Heart right ventricle (tissue), 16 donors: ENCODE measurements around the gene YARS2. TPM values are rescaled to one million over a fixed set of nuclear protein-coding genes. Genes with fewer than 3 reads are reported as not detected.
"Not testable (repeated sequence)": the region's sequence is repeated elsewhere in the genome, so short reads cannot be mapped to it uniquely, and the experiment has no call there.

Experiments
- ATAC-seq, 8 donors: fragments of 200-7000 bp; cut with Tn5 transposase; one replicate each; pipeline ENCODE4 v1.9.1; 2020; ENCODE audit warnings: mild to moderate bottlenecking in 8 of 8, moderate library complexity in 8 of 8, moderate number of reproducible peaks in 1 of 8
- DNase-seq, 2 donors: peaks; one replicate each; pipeline ENCODE4 v3.0.0-alpha.2; 2020
- H3K27ac ChIP-seq, 10 donors: fragments of 200-600 bp; sonication (generic) in 2 of 10; one replicate each; pipeline versions ENCODE4 v1.5.0 to v1.8.0; 2020 to 2022; ENCODE audit warnings: mild to moderate bottlenecking in 3 of 10
- H3K27me3 ChIP-seq, 7 donors: fragments of 200-600 bp; one replicate each; pipeline ENCODE4 v1.8.0; 2021 to 2022; ENCODE audit warnings: mild to moderate bottlenecking in 2 of 7
- H3K36me3 ChIP-seq, 9 donors: fragments of 200-600 bp; sonication (generic) in 1 of 9; one replicate each; pipeline versions ENCODE4 v1.5.0 to v1.8.0; 2020 to 2022; ENCODE audit warnings: mild to moderate bottlenecking in 2 of 9
- H3K4me1 ChIP-seq, 9 donors: fragments of 200-600 bp; sonication (generic) in 1 of 9; one replicate each; pipeline versions ENCODE4 v1.5.0 to v1.8.0; 2020 to 2022; ENCODE audit warnings: mild to moderate bottlenecking in 4 of 9
- H3K4me3 ChIP-seq, 10 donors: fragments of 200-600 bp; sonication (generic) in 2 of 10; one replicate each; pipeline versions ENCODE4 v1.5.0 to v1.8.0; 2020 to 2022; ENCODE audit warnings: mild to moderate bottlenecking in 7 of 10, moderate library complexity in 2 of 10
- H3K9me3 ChIP-seq, 11 donors: fragments of 200-600 bp in 10 of 11; sonication (generic) in 2 of 11; one replicate each; pipeline versions ENCODE4 v1.5.0 to v1.8.0; 2013 to 2022; ENCODE audit warnings: mild to moderate bottlenecking in 2 of 11, control low read depth in 1 of 11, moderate library complexity in 1 of 11
- WGBS, 2 donors: extraction: QIAGEN DNeasy Blood & Tissue Kit; methylation state at CpG; one replicate each; pipeline ENCODE4 v1.1.7; 2013; ENCODE audit warnings: inconsistent platforms in 1 of 2; 5-methylcytosine and 5-hydroxymethylcytosine counted together
- intact Hi-C, 10 donors: fragments of 100-400 bp; cut with DNase I; formaldehyde crosslinking; loops; one replicate each; pipeline versions ENCODE4 v1.11.1 to v1.14.2; 2022
- polyA plus RNA-seq, 2 donors: library from polyadenylated mRNA; stranded (reverse); fragments of 200-250 nt; gene quantifications; one replicate each; pipeline ENCODE4 v1.2.3, GENCODE V29; 2013
- total RNA-seq, 10 donors: library from RNA; stranded (reverse); fragmentation: NEBNext Ultra II Directional in 3 of 10; extraction: Animal tissue kit (Norgen Biotek cat#: 25700) in 3 of 10; gene quantifications; one replicate each; pipeline versions ENCODE4 v1.2.1 to v1.2.4, GENCODE V29; 2021 to 2023
- TF ChIP-seq, protein P1 (sequence below), 9 donors: fragments of 200-600 bp; sonication (generic) in 2 of 9; IDR thresholded peaks; one replicate each; pipeline versions ENCODE4 v1.5.0 to v1.8.0; 2021 to 2022; ENCODE audit warnings: antibody characterized with exemption in 9 of 9, mild to moderate bottlenecking in 5 of 9, moderate library complexity in 1 of 9
- donor health status: Arrhythmogenic right ventricular cardiomyopathy.
- donor health status: ischemic (EF 13 %, LVEDD 7.1; RV severe dilation, severe dysfunction).
- donor health status: healthy with polysubstance abuse.
- donor health status: DM: no; HTN: yes; CAD: no.
- donor health status: DM: no; HTN: no; CAD: no.
- donor health status: ischemic (EF 25% LVEDD 6.9; RV normal size, moderate dysfunction).
- donor health status: ischemic (EF 25% LVEDD 5.7; RV mildly dilated, moderate dysfunction).
- donor health status: healthy.
- donor health status: DM: yes; HTN: yes; CAD: no.
- donor health status: Ischemic cardiomyopathy.
- donor health status: ischemic (EF 35%, LVEDD 5.7; RV mildly dilated, moderate dysfunction).
- donor health status: nonischemic (EF 11% LVEDD 7.7; RV severe dilation, severe dysfunction).
- donor health status: DM: yes; HTN: yes; CAD: no.
- donor health status: PGD.
- donor health status: ischemic (EF 29% LVEDD 5.4; RV normal size, mild dysfunction).
- donor health status: nonischemic (EF 23%, LVEDD 6.1; RV moderate dilation, normal function).

The YARS2 gene
- total and polyA plus RNA-seq, 12 donors = 8.4 to 16.9 (median 12.7) TPM

DNA sequence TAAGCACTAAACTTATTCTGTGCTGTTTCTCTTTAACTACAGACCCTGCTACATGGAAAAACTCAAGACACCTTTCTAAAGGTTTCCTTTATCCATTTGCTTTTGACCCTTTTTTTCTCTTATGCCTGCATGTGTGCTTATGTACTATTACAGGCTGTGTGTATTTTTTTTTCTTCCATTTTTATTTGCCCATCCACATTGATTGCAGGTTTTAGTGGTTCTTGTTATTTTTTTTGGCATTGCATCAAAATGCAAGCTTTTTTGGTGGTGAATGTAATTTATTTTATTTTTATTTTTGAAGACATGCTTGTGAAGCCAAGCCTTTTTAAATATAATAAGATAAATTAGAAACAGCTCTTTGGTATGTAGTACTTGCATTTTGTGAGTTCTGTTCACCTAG lies 49.9 kb downstream of the YARS2 start:
- TF ChIP-seq, protein P1, sequence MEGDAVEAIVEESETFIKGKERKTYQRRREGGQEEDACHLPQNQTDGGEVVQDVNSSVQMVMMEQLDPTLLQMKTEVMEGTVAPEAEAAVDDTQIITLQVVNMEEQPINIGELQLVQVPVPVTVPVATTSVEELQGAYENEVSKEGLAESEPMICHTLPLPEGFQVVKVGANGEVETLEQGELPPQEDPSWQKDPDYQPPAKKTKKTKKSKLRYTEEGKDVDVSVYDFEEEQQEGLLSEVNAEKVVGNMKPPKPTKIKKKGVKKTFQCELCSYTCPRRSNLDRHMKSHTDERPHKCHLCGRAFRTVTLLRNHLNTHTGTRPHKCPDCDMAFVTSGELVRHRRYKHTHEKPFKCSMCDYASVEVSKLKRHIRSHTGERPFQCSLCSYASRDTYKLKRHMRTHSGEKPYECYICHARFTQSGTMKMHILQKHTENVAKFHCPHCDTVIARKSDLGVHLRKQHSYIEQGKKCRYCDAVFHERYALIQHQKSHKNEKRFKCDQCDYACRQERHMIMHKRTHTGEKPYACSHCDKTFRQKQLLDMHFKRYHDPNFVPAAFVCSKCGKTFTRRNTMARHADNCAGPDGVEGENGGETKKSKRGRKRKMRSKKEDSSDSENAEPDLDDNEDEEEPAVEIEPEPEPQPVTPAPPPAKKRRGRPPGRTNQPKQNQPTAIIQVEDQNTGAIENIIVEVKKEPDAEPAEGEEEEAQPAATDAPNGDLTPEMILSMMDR (IDR thresholded peaks at IDR 0.05) = no peak
- peaks cover 0 to 76% (median 10%) of the 10 kb centered on the region in 9 donors for H3K36me3 ChIP-seq
- H3K27ac ChIP-seq = no peak overlapping the region
- no peaks in the 10 kb centered on the region for H3K9me3 ChIP-seq
- no peaks in the 10 kb centered on the region for H3K27me3 ChIP-seq
- no peaks in the 10 kb centered on the region for H3K4me1 ChIP-seq
- DNase-seq (no peak), ATAC-seq (no peak)
- H3K4me3 ChIP-seq = no peak overlapping the region
- intact Hi-C loops = no loop called here

DNA sequence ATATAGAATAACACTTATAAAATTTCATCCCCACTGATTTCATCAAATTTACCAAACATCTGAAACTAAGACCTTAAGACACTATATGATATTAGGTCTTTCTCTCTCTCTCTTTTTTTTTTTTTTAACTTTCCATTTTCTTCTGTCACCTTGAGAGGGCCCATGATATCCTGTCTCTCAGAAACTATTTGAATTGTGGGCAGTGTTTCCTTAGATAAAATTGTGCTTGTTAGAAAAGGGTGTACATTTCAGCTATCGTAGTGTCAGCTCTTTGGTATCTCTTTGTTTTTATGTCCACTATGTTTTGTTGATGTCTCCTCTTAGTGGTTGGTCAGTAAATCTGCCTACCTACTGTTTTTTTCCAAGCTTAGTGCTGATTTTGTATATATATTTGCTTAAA lies 52.8 kb downstream of the YARS2 start:
- WGBS, 2 donors = 90 to 93% methylated on average over 1 of the region's 1 CpG
- intact Hi-C loops = no loop called here
- TF ChIP-seq, protein P1 (IDR thresholded peaks at IDR 0.05) = no peak
- no peak for DNase-seq
- Histone ChIP-seq H3K4me1 (no peaks in the 10 kb centered on the region), H3K27ac (no peak overlapping the region), H3K9me3 (no peaks in the 10 kb centered on the region), H3K4me3 (no peak overlapping the region), H3K36me3 (peaks cover 0 to 47% (median 10%) of the 10 kb centered on the region in 9 donors), H3K27me3 (no peaks in the 10 kb centered on the region)
- no peak for ATAC-seq

DNA sequence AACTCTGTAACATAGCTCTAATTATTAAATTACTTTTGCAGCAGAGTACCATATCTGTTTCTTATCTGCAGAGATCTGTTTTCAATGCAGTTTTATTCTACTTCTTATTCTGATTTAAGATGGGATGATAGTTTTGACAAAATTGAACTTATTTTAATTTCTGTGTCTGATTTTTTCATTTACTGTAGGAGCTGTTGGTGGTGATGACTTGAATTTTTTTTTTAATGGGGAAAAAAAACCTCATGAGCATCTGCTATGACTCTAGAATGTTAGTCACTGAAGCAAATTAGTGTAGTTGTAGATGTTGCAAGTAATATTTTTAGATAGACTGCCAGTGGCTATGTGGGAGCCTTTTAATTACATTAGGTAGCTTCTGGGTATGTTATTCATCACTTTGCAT lies 53.2 kb downstream of the YARS2 start:
- Histone ChIP-seq H3K9me3 (no peaks in the 10 kb centered on the region), H3K27me3 (no peaks in the 10 kb centered on the region), H3K4me3 (no peak overlapping the region), H3K36me3 (peaks cover 0 to 43% (median 10%) of the 10 kb centered on the region in 9 donors), H3K4me1 (no peaks in the 10 kb centered on the region), H3K27ac (no peak overlapping the region)
- intact Hi-C loops = no loop called here
- DNase-seq (no peak), ATAC-seq (no peak)
- TF ChIP-seq, protein P1 (IDR thresholded peaks at IDR 0.05) = no peak

DNA sequence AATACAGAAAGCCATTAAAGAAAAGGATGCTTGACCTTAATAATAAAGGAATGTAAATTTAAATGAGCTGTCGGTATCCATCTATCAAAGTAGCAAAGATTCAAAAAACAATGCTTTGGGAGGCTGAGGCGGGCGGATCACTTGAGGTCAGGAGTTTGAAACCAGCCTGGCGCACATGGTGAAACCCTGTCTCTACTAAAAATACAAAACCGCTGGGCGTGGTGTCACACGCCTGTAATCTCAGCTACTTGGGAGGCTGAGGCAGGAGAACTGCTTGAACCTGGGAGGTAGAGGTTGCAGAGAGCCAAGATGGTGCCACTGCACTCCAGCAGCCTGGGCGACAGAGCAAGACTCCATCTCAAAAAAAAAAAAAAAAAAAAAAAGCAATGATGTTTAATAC lies 56.3 kb downstream of the YARS2 start:
- 96 to 97% methylated on average over 8 of the region's 8 CpGs for WGBS, 2 donors
- H3K27ac ChIP-seq, intact Hi-C loops, ATAC-seq, H3K4me1 ChIP-seq, H3K27me3 ChIP-seq, H3K9me3 ChIP-seq, DNase-seq, H3K4me3 ChIP-seq: not testable (repeated sequence)
- H3K36me3 ChIP-seq = peaks cover 0 to 33% (median 5%) of the 10 kb centered on the region in 9 donors

DNA sequence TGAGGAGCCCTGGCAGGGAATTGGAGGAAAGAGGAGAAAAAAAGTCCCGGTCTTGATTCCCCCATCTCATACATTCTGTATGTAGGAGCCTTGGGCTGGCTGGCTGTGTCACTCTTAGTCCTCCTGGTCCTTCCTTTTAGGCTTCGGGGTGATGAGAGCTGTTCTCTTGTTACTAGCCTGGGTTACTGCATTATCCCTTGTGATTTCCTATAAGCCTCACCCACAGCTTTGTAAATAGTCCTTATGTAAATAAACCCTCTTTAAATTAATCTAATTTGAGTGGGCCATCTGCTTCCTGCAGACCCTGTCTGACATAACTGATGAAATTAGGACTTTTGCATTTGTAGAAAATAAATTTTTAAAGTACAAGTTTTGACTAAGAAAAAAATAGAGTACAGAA lies 57.4 kb downstream of the YARS2 start:
- 56 to 65% methylated on average over 2 of the region's 2 CpGs for WGBS, 2 donors
- H3K9me3 ChIP-seq = peaks cover 0 to 7% (median 0%) of the 10 kb centered on the region in 11 donors
- TF ChIP-seq, protein P1 (IDR thresholded peaks at IDR 0.05) = no peak
- intact Hi-C loops = no loop called here
- H3K4me1 ChIP-seq = peaks cover 0 to 7% (median 0%) of the 10 kb centered on the region in 9 donors
- peaks cover 0 to 32% (median 5%) of the 10 kb centered on the region in 9 donors for H3K36me3 ChIP-seq
- DNase-seq (no peak), ATAC-seq (no peak)
- no peak overlapping the region for H3K4me3 ChIP-seq
- H3K27ac ChIP-seq = no peak overlapping the region
- no peaks in the 10 kb centered on the region for H3K27me3 ChIP-seq
